Ovary (tissue), 3 donors: ENCODE measurements around the gene MEMO1.

Experiments used
- CTCF ChIP-seq, 3 donors: fragments of 450-650 bp in 2 of 3; fragments of 200-600 bp in 1 of 3; IDR thresholded peaks; one replicate each; pipeline versions ENCODE4 v1.5.1 to v1.8.0; 2016 to 2022; ENCODE audit warnings: antibody characterized with exemption in 3 of 3, mild to moderate bottlenecking in 1 of 3
- EP300 ChIP-seq: sonication (generic); formaldehyde crosslinking; IDR thresholded peaks from one replicate; pipeline ENCODE4 v1.6.1; 2017; ENCODE audit warnings: antibody characterized with exemption
- POLR2A ChIP-seq: fragments of 450-650 bp; IDR thresholded peaks from one replicate; pipeline ENCODE4 v1.6.1; 2017; ENCODE audit warnings: antibody characterized with exemption, mild to moderate bottlenecking, moderate library complexity
- donor health status: DM: no; HTN: no; CAD: no.

GRCh38 chr2:31933066-31933465 is 77.7 kb downstream of the MEMO1 start:
- TF ChIP-seq CTCF (IDR thresholded peaks at IDR 0.05) (no peak), EP300 (no peak), POLR2A (no peak)
